MM.1S (cell line): Measurements from ENCODE around the gene CCDC126.

ENCODE experiments used
- EZH2 ChIP-seq: fragments of 300-600 bp; sonication (generic); optimal IDR thresholded peaks from 2 replicates; pipeline ENCODE3; 2017; ENCODE audit warnings: low read depth, mild to moderate bottlenecking, antibody characterized with exemption, low read length, mixed read lengths
- TF ChIP-seq, protein P1 (sequence below): fragments of 300-600 bp; sonication (generic); IDR thresholded peaks from 2 replicates; pipeline ENCODE4 v1.5.1; 2016; ENCODE audit warnings: antibody characterized with exemption, low read length, mixed read lengths

DNA sequence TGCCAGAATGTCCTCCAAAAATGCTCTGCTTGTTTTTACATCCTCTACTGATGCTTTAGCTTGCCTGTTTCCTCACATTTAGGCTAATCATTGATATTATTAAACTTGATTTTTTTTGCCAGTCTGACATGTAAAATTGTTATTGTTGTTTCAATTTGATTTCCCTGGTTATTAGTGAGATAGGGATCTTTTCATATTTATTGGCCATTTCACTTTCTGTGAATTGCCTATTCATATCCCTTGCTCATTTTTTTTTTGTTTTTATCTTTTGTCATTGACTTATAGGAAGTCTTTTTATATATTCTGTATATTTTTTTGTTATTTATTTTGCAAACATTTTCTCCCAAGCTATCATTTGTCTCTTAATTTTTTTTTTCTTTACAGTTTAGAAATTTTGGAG lies 96.0 kb downstream of the CCDC126 start:
- TF ChIP-seq, protein P1, sequence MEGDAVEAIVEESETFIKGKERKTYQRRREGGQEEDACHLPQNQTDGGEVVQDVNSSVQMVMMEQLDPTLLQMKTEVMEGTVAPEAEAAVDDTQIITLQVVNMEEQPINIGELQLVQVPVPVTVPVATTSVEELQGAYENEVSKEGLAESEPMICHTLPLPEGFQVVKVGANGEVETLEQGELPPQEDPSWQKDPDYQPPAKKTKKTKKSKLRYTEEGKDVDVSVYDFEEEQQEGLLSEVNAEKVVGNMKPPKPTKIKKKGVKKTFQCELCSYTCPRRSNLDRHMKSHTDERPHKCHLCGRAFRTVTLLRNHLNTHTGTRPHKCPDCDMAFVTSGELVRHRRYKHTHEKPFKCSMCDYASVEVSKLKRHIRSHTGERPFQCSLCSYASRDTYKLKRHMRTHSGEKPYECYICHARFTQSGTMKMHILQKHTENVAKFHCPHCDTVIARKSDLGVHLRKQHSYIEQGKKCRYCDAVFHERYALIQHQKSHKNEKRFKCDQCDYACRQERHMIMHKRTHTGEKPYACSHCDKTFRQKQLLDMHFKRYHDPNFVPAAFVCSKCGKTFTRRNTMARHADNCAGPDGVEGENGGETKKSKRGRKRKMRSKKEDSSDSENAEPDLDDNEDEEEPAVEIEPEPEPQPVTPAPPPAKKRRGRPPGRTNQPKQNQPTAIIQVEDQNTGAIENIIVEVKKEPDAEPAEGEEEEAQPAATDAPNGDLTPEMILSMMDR: no peak
- TF ChIP-seq EZH2: no peak
